ENCODE results near the gene MRPL34. TPM values are rescaled to one million over a fixed set of nuclear protein-coding genes. Genes with fewer than 3 reads are reported as not detected.

Gene MRPL34
- total RNA-seq (2022) (58.8 and 65.8 TPM in 2 replicates), Bru-seq, nascent RNA (percentile 46 among the genes with signal in this experiment), BruChase-seq, experiment 1, labeled RNA remaining after a 6-hour chase (percentile 77 among the genes with signal in this experiment), BruChase-seq, experiment 2, labeled RNA remaining after a 2-hour chase (percentile 61 among the genes with signal in this experiment)
- long read RNA-seq, transcript MRPL34-201 (2 exons, 968 nt): major isoform, 64 of 74 reads
- long read RNA-seq, partial matches to known transcripts: 3 of 74 reads
- long read RNA-seq, other reads (novel, unspliced or antisense): 4 of 74 reads

DNA sequence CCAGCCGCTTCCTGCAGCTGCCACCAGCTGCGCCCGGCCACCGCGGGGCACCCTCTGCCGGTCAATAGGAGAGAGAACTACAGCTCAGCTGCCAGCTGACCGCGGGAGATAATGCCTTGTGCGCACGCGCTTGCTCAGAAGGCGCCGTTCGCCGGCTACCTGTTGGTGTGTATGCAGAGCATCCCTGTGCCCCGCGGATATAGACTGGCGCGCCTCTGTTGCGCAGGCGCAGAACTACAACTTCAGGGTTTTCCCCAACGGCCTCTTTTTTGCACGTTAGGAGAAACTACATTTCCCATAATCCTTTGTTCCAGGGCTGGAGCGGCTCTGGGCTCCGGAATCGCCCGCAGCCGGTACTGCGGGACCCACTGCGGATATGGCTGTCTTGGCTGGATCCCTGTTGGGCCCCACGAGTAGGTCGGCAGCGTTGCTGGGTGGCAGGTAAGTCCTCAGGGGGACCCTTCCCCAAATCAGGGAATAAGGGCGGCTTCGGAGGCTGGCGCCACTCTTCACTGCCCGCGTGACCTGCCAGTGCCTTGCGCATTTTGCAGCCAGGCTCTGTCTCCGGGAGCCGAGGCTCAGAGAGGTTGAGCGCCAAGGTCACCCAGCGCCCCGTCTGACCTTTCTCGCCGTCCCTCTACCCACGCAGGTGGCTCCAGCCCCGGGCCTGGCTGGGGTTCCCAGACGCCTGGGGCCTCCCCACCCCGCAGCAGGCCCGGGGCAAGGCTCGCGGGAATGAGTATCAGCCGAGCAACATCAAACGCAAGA, at the start of gene MRPL34:
MRPL34 (plus strand) TSS at position 356 of the 768 bp plus-strand sequence; CDS start at position 377, 21 bp downstream.
- Mint-ChIP-seq H3K4me1 (ENCODE audit: insufficient read depth, unreplicated experiment) (peaks cover 32% of the 10 kb centered on the region), H3K4me3 (ENCODE audit: unreplicated experiment) (peak within 1 kb of the TSS; percentile 78), H3K27me3 (ENCODE audit: insufficient read depth, unreplicated experiment) (no peaks in the 10 kb centered on the region), H3K36me3 (ENCODE audit: insufficient read depth, unreplicated experiment) (peaks cover 19% of the 10 kb centered on the region), H3K27ac (ENCODE audit: low read depth, unreplicated experiment) (peak within 1 kb of the TSS; percentile 55), H3K9me3 (ENCODE audit: unreplicated experiment) (no peaks in the 10 kb centered on the region)
- DNase-seq (ENCODE audit: unreplicated experiment): peak; percentile 100
- ChIA-PET CTCF (interaction anchor here (0.6 to 2.0 kb wide), 14 partner anchors 9 to 967 kb away, joined by 3 to 13 read pairs (median 4); no protein-coding TSS in a partner anchor), POLR2A (interaction anchor here (0.6 to 10.5 kb wide), 25 partner anchors 9 to 887 kb away, joined by 3 to 152 read pairs (median 4); partner anchors contain the start of genes ANO8, GTPBP3, HAUS8 and MPV17L2)
- intact Hi-C loops (cut with micrococcal nuclease): loop anchor here (1.0 kb wide), 2 partner anchors 9 to 29 kb away; partner anchors contain the start of gene ANO8
- no TSS peak for BruUV-seq (replicated peaks)
- TF ChIP-seq, protein P1, sequence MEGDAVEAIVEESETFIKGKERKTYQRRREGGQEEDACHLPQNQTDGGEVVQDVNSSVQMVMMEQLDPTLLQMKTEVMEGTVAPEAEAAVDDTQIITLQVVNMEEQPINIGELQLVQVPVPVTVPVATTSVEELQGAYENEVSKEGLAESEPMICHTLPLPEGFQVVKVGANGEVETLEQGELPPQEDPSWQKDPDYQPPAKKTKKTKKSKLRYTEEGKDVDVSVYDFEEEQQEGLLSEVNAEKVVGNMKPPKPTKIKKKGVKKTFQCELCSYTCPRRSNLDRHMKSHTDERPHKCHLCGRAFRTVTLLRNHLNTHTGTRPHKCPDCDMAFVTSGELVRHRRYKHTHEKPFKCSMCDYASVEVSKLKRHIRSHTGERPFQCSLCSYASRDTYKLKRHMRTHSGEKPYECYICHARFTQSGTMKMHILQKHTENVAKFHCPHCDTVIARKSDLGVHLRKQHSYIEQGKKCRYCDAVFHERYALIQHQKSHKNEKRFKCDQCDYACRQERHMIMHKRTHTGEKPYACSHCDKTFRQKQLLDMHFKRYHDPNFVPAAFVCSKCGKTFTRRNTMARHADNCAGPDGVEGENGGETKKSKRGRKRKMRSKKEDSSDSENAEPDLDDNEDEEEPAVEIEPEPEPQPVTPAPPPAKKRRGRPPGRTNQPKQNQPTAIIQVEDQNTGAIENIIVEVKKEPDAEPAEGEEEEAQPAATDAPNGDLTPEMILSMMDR (IDR thresholded peaks at IDR 0.05; ENCODE audit: unreplicated experiment): peak; percentile 62

DNA sequence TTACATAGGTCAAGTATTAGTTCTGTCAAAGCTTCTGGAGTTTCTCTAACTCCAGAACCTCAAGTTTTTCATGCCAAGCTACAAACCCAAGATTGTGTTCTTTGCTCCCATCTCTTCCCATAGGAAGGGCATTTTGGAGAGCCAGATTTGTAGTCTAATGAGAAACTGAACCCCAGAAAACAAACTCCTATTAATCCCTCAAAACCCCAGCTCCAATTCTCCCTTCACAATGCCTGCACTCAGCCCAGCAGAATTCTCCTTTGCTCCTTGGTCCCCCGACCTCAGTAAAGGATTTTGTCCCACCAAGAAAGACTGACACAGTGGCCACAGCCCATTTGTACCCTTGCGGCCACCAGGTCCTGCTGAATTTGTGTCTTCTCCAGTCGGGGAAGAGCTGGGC, 49.5 kb upstream of the MRPL34 start:
- ChIA-PET POLR2A (interaction anchor here (1.0 to 1.7 kb wide), 3 partner anchors 11 to 148 kb away, joined by 3 to 16 read pairs (median 7); partner anchors contain the start of gene BABAM1), CTCF (interaction anchor here (0.5 to 1.5 kb wide), 4 partner anchors 23 to 332 kb away, joined by 3 to 4 read pairs (median 3); no protein-coding TSS in a partner anchor)
- Mint-ChIP-seq H3K4me1 (ENCODE audit: insufficient read depth, unreplicated experiment) (peaks cover 17% of the 10 kb centered on the region), H3K27me3 (ENCODE audit: insufficient read depth, unreplicated experiment) (no peaks in the 10 kb centered on the region), H3K27ac (ENCODE audit: low read depth, unreplicated experiment) (no peak overlapping the region), H3K4me3 (ENCODE audit: unreplicated experiment) (no peak overlapping the region), H3K36me3 (ENCODE audit: insufficient read depth, unreplicated experiment) (peaks cover 8% of the 10 kb centered on the region), H3K9me3 (ENCODE audit: unreplicated experiment) (no peaks in the 10 kb centered on the region)
- TF ChIP-seq, protein P1 (IDR thresholded peaks at IDR 0.05; ENCODE audit: unreplicated experiment): no peak
- no peak for DNase-seq (ENCODE audit: unreplicated experiment)
- BruUV-seq (replicated peaks): no TSS peak
- intact Hi-C loops (cut with micrococcal nuclease): no loop called here

DNA sequence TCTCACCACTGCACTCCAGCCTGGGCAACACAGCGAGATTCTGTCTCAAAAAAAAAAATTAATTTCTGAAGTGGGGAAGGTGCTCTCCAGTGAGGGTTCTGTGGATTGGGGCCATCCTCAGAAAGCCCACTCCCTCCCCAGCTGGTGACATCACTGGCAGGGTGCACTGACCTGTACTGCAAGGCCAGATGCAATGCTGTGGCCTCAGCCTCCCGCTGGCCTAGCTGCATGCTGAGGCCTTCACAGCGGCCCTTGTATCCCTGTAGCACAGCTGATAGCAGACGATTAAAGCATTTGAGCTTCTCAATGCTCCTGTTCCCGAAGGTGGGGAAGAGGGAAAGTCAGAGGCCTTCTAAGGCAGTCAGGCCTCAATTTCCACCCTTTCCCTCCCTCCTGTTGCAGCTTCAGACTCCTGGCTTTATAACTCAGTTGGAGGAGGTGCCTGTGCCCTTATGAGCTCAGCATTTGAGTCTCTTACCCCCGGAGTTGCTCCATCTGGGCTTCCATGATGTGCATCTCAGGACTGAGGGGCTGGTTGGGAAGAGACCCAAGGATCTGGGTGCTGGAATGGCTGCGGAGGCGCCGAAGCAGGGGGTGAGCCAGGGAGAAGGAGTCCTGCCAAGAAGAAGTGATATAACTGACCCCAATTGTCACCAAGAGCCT, 46.4 kb upstream of the MRPL34 start:
- POLR2A ChIA-PET: interaction anchor here (0.6 to 1.6 kb wide), 6 partner anchors 10 to 673 kb away, joined by 3 to 5 read pairs (median 4); partner anchors contain the start of gene CCDC124
- TF ChIP-seq, protein P1 (IDR thresholded peaks at IDR 0.05; ENCODE audit: unreplicated experiment): no peak
- Mint-ChIP-seq H3K9me3 (ENCODE audit: unreplicated experiment) (no peaks in the 10 kb centered on the region), H3K36me3 (ENCODE audit: insufficient read depth, unreplicated experiment) (peaks cover 8% of the 10 kb centered on the region), H3K4me1 (ENCODE audit: insufficient read depth, unreplicated experiment) (peaks cover 17% of the 10 kb centered on the region), H3K27me3 (ENCODE audit: insufficient read depth, unreplicated experiment) (no peaks in the 10 kb centered on the region), H3K27ac (ENCODE audit: low read depth, unreplicated experiment) (no peak overlapping the region), H3K4me3 (ENCODE audit: unreplicated experiment) (no peak overlapping the region)
- intact Hi-C loops (cut with micrococcal nuclease): no loop called here
- no peak for DNase-seq (ENCODE audit: unreplicated experiment)
- CTCF ChIA-PET: interaction anchor here (0.6 to 5.7 kb wide), 6 partner anchors 9 to 195 kb away, joined by 3 to 56 read pairs (median 6); partner anchors contain the start of gene ANKLE1
- BruUV-seq (replicated peaks): no TSS peak
